ENCODE results near the gene VEGFB.

VEGFB gene

GRCh38 chr11:64248578-64248977 lies 14.2 kb downstream of the VEGFB start:
- TF ChIP-seq, protein P1, sequence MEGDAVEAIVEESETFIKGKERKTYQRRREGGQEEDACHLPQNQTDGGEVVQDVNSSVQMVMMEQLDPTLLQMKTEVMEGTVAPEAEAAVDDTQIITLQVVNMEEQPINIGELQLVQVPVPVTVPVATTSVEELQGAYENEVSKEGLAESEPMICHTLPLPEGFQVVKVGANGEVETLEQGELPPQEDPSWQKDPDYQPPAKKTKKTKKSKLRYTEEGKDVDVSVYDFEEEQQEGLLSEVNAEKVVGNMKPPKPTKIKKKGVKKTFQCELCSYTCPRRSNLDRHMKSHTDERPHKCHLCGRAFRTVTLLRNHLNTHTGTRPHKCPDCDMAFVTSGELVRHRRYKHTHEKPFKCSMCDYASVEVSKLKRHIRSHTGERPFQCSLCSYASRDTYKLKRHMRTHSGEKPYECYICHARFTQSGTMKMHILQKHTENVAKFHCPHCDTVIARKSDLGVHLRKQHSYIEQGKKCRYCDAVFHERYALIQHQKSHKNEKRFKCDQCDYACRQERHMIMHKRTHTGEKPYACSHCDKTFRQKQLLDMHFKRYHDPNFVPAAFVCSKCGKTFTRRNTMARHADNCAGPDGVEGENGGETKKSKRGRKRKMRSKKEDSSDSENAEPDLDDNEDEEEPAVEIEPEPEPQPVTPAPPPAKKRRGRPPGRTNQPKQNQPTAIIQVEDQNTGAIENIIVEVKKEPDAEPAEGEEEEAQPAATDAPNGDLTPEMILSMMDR (IDR thresholded peaks at IDR 0.05; ENCODE audit: low read depth, low read length, missing control alignments): no peak
- no peak for DNase-seq (ENCODE audit: low read depth)
- no peak overlapping the region for H3K4me3 ChIP-seq (ENCODE audit: low read depth, low read length)

DNA sequence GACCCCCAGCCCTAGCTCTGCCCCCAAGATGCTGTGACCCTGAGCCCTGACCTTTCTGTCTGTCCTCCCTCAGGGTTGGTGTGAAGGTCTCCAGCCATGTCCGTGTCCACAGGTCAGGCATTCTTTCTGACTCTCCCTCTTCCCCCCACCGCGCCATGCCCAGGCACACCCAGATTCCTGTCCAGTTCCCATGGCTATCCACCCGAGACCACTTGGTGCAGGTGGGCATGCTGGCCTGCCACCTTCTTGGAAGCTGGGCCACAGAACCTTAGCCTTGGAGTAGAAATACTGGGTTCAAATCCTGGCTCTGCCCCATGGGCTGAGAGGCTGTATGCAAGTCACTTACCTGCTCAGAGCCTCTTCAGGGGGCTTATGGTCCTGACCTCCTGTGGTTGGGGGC lies 14.7 kb downstream of the VEGFB start:
- TF ChIP-seq, protein P1 (IDR thresholded peaks at IDR 0.05; ENCODE audit: low read depth, low read length, missing control alignments): no peak
- no peak overlapping the region for H3K4me3 ChIP-seq (ENCODE audit: low read depth, low read length)
- DNase-seq (ENCODE audit: low read depth): no peak

DNA sequence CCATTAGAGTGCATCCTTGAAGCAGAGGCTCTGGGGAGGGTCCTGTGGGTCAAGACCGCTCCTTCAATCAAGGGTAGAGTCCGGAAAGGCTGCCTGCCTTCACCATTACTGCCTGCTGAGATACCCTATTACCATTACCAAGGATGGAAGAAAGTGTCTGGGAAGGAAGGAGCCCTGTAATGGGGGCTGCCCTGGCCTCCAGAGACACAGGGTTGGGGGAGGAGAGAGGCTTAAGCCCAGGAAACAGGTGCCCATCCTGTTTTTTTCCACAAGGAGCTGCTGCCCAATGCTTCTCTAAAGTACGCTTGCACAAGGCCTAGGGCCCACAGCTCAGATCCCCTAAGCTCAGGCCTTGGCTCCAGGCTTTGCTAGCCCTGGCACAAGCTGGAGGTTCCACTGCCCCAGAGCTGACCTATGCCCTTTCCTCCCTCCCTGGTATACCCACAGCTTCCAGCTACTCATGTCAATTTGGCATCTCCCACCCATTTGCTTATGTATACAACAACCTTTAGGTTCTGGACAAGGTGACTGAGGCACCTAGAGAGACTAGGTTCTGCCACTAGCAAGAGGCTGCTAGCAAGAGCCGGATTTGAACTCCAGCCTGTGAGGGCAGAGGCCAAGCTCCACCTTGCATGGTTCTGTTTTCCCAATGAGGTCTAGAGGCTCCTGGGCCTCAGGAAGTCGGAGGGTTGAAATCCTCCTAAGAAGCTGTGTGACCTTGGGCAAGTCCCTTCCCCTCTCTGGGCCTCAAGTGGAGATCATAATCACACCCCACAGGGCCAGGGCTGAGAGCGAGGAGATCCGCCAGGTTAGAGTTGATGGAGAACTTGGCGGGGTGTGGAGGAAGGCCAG lies 15.4 kb downstream of the VEGFB start:
- TF ChIP-seq, protein P1 (IDR thresholded peaks at IDR 0.05; ENCODE audit: low read depth, low read length, missing control alignments): no peak

GRCh38 chr11:64250415-64251015 lies 16.1 kb downstream of the VEGFB start:
- TF ChIP-seq, protein P1 (IDR thresholded peaks at IDR 0.05; ENCODE audit: low read depth, low read length, missing control alignments): no peak
- no peak for DNase-seq (ENCODE audit: low read depth)
- peak overlapping the region; percentile 43 for H3K4me3 ChIP-seq (ENCODE audit: low read depth, low read length)

More for the DNA sequence above, 15.4 kb downstream of the VEGFB start:
- no peak for DNase-seq (ENCODE audit: low read depth)
- no peak overlapping the region for H3K4me3 ChIP-seq (ENCODE audit: low read depth, low read length)

- TF ChIP-seq, protein P1 (IDR thresholded peaks at IDR 0.05; ENCODE audit: low read depth, low read length, missing control alignments): peak; percentile 59
- DNase-seq (ENCODE audit: low read depth): no peak
- H3K4me3 ChIP-seq (ENCODE audit: low read depth, low read length): peak within 1 kb of the TSS; percentile 73
Measured at GRCh38 chr11:64251016-64251752, 16.8 kb downstream of the VEGFB start, which contains the start of gene PLCB3. Gene PLCB3, plus strand, starts transcription at chr11:64251530. Its CDS starts 120 bp downstream, at chr11:64251650.

- peak overlapping the region; percentile 73 for H3K4me3 ChIP-seq (ENCODE audit: low read depth, low read length)
- no peak for DNase-seq (ENCODE audit: low read depth)
Measured at GRCh38 chr11:64251753-64252002, 17.3 kb downstream of the VEGFB start.

More at GRCh38 chr11:64251753-64252002, 17.3 kb downstream of the VEGFB start:
- TF ChIP-seq, protein P1 (IDR thresholded peaks at IDR 0.05; ENCODE audit: low read depth, low read length, missing control alignments): no peak
